CD14-positive monocyte (primary cell): ENCODE results near the gene TNFSF8. TPM values are rescaled to one million over a fixed set of nuclear protein-coding genes. Genes with fewer than 3 reads are reported as not detected.

Experiments used
- DNase-seq, 3 donors: peaks; one replicate each; pipeline ENCODE4 v3.0.0-alpha.2; 2011 to 2022
- H2AFZ ChIP-seq: 2 replicates; pipeline ENCODE4 v1.6.0; 2012; ENCODE audit warnings: mild to moderate bottlenecking, low read depth, low read length, inconsistent platforms; ENCODE audit not compliant: insufficient read depth, poor library complexity, severe bottlenecking
- H3K27ac ChIP-seq, 2 donors: 1 replicate in 1 of 2; 2 replicates in 1 of 2; pipeline ENCODE4 v1.5.1; 2012 to 2013; ENCODE audit warnings: low read length in 2 of 2, control low read depth in 1 of 2, inconsistent platforms in 1 of 2, low read depth in 1 of 2, mild to moderate bottlenecking in 1 of 2
- H3K27me3 ChIP-seq, 2 donors: one replicate each; pipeline versions ENCODE4 v1.6.0 to v1.6.1; 2011 to 2013; ENCODE audit warnings: low read length in 2 of 2; ENCODE audit not compliant: control insufficient read depth in 2 of 2, insufficient read depth in 2 of 2
- H3K36me3 ChIP-seq, 2 donors: replicated peaks in 1 of 2; 1 replicate in 1 of 2; 2 replicates in 1 of 2; pipeline versions ENCODE4 v1.5.1 to v1.6.1; 2012 to 2013; ENCODE audit warnings: low read length in 2 of 2, control low read depth in 1 of 2, inconsistent platforms in 1 of 2, mild to moderate bottlenecking in 1 of 2; ENCODE audit not compliant: insufficient read depth in 2 of 2, control insufficient read depth in 1 of 2
- H3K4me1 ChIP-seq, 2 donors: 1 replicate in 1 of 2; 2 replicates in 1 of 2; pipeline versions ENCODE4 v1.5.1 to v1.6.1; 2012 to 2013; ENCODE audit warnings: low read length in 2 of 2, control low read depth in 1 of 2, inconsistent platforms in 1 of 2, mild to moderate bottlenecking in 1 of 2, moderate library complexity in 1 of 2; ENCODE audit not compliant: insufficient read depth in 2 of 2, control insufficient read depth in 1 of 2
- H3K4me2 ChIP-seq: replicated peaks from 2 replicates; pipeline ENCODE3; 2012; ENCODE audit warnings: low read length, moderate library complexity, mild to moderate bottlenecking; ENCODE audit not compliant: poor library complexity, severe bottlenecking; ENCODE audit errors: extremely low read depth
- H3K4me3 ChIP-seq, 3 experiments: fragments of 200-600 bp in 1 of 3; sonication (generic) in 1 of 3; replicated peaks in 1 of 3; 1 replicate in 2 of 3; 2 replicates in 1 of 3; pipeline ENCODE4 v1.5.1; 2011 to 2013; ENCODE audit warnings: low read length in 3 of 3, mild to moderate bottlenecking in 3 of 3, control low read depth in 2 of 3, low read depth in 2 of 3, inconsistent platforms in 1 of 3, moderate library complexity in 1 of 3
- H3K79me2 ChIP-seq: 2 replicates; pipeline ENCODE4 v1.6.0; 2012; ENCODE audit warnings: mild to moderate bottlenecking, control low read depth, inconsistent platforms, low read length, moderate library complexity; ENCODE audit not compliant: insufficient read depth
- H3K9ac ChIP-seq: 2 replicates; pipeline ENCODE4 v1.6.0; 2017; ENCODE audit warnings: low read length, mild to moderate bottlenecking; ENCODE audit not compliant: insufficient read depth, poor library complexity, severe bottlenecking
- H3K9me3 ChIP-seq, 2 donors: replicated peaks in 1 of 2; 1 replicate in 1 of 2; 2 replicates in 1 of 2; pipeline versions ENCODE4 v1.5.1 to v1.6.1; 2012 to 2013; ENCODE audit warnings: low read length in 2 of 2, control low read depth in 1 of 2; ENCODE audit not compliant: control insufficient read depth in 1 of 2, insufficient read depth in 1 of 2
- H4K20me1 ChIP-seq: 2 replicates; pipeline ENCODE4 v1.6.0; 2012; ENCODE audit warnings: mild to moderate bottlenecking, low read length, control low read depth, moderate library complexity; ENCODE audit not compliant: insufficient read depth
- H3K27ac Mint-ChIP-seq, 7 donors: one replicate each; pipeline ENCODE4 v1.8.0; 2020; ENCODE audit warnings: mild to moderate bottlenecking in 7 of 7, mixed read lengths in 7 of 7, moderate library complexity in 6 of 7, inconsistent platforms in 2 of 7
- H3K27me3 Mint-ChIP-seq, 3 donors: one replicate each; pipeline ENCODE4 v1.8.0; 2021 to 2022; ENCODE audit warnings: low read depth in 3 of 3, mild to moderate bottlenecking in 3 of 3, mixed read lengths in 3 of 3, moderate library complexity in 3 of 3, inconsistent platforms in 1 of 3
- H3K36me3 Mint-ChIP-seq, 2 donors: one replicate each; pipeline ENCODE4 v1.8.0; 2020; ENCODE audit warnings: mixed read lengths in 2 of 2, inconsistent platforms in 1 of 2, mild to moderate bottlenecking in 1 of 2
- H3K4me1 Mint-ChIP-seq: one replicate; pipeline ENCODE4 v1.8.0; 2020; ENCODE audit warnings: mild to moderate bottlenecking, mixed read lengths
- H3K4me3 Mint-ChIP-seq, 2 donors: one replicate each; pipeline ENCODE4 v1.8.0; 2020; ENCODE audit warnings: mild to moderate bottlenecking in 2 of 2, mixed read lengths in 2 of 2, moderate library complexity in 1 of 2
- H3K9me3 Mint-ChIP-seq, 7 donors: one replicate each; pipeline ENCODE4 v1.8.0; 2020 to 2022; ENCODE audit warnings: mixed read lengths in 7 of 7, mild to moderate bottlenecking in 6 of 7, moderate library complexity in 6 of 7, inconsistent platforms in 2 of 7
- WGBS: methylation state at CpG from one replicate; pipeline ENCODE4 v1.1.5; 2013; ENCODE audit warnings: missing lambda C conversion rate; ENCODE audit not compliant: insufficient coverage; 5-methylcytosine and 5-hydroxymethylcytosine counted together
- intact Hi-C, 2 donors: fragments of 100-400 bp; cut with micrococcal nuclease; formaldehyde crosslinking; loops; one replicate each; pipeline versions ENCODE4 v1.15.0 to v1.15.1; 2023
- polyA plus RNA-seq, 3 donors: library from polyadenylated mRNA; depleted of rRNA in 1 of 3; unstranded in 2 of 3; stranded (reverse) in 1 of 3; fragments of 300-500 nt in 2 of 3; fragments of >200 nt in 1 of 3; fragmentation: Illumina TruSeq in 2 of 3; gene quantifications; 1 replicate in 2 of 3; 2 replicates in 1 of 3; pipeline ENCODE4 v1.2.3, GENCODE V29; 2012 to 2021
- TF ChIP-seq, protein P1 (sequence below): fragments of 200-600 bp; IDR thresholded peaks from one replicate; pipeline ENCODE4 v1.8.0; 2022; ENCODE audit warnings: antibody characterized with exemption, mild to moderate bottlenecking

The TNFSF8 gene
- polyA plus RNA-seq, 3 donors, result 27.8 to 42.9 (median 34.0) TPM

GRCh38 chr9:114887963-114888362, 42.4 kb downstream of the TNFSF8 start:
- no peak overlapping the region for H3K4me3 ChIP-seq
- intact Hi-C loops, result no loop called here
- H3K9me3 Mint-ChIP-seq, result peaks cover 16 to 36% (median 26%) of the 10 kb centered on the region in 7 donors
- H3K4me1 Mint-ChIP-seq, result peaks cover 22% of the 10 kb centered on the region
- H3K36me3 ChIP-seq, result no peaks in the 10 kb centered on the region
- no peak overlapping the region for H3K9ac ChIP-seq
- H3K36me3 Mint-ChIP-seq, result peaks cover 4 to 6% of the 10 kb centered on the region in 2 donors
- no peaks in the 10 kb centered on the region for H4K20me1 ChIP-seq
- H3K4me2 ChIP-seq, result no peak overlapping the region
- no peak overlapping the region for H3K4me3 Mint-ChIP-seq
- peaks cover 18 to 21% of the 10 kb centered on the region in 2 donors for H3K9me3 ChIP-seq
- no peak overlapping the region for H3K27ac Mint-ChIP-seq
- H3K27me3 ChIP-seq, result no peaks in the 10 kb centered on the region
- no peak overlapping the region for H2AFZ ChIP-seq
- no peak overlapping the region for H3K27ac ChIP-seq
- H3K27me3 Mint-ChIP-seq, result no peaks in the 10 kb centered on the region
- TF ChIP-seq, protein P1, sequence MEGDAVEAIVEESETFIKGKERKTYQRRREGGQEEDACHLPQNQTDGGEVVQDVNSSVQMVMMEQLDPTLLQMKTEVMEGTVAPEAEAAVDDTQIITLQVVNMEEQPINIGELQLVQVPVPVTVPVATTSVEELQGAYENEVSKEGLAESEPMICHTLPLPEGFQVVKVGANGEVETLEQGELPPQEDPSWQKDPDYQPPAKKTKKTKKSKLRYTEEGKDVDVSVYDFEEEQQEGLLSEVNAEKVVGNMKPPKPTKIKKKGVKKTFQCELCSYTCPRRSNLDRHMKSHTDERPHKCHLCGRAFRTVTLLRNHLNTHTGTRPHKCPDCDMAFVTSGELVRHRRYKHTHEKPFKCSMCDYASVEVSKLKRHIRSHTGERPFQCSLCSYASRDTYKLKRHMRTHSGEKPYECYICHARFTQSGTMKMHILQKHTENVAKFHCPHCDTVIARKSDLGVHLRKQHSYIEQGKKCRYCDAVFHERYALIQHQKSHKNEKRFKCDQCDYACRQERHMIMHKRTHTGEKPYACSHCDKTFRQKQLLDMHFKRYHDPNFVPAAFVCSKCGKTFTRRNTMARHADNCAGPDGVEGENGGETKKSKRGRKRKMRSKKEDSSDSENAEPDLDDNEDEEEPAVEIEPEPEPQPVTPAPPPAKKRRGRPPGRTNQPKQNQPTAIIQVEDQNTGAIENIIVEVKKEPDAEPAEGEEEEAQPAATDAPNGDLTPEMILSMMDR, result no peak
- peaks cover 16 to 32% of the 10 kb centered on the region in 2 donors for H3K4me1 ChIP-seq
- H3K79me2 ChIP-seq, result no peaks in the 10 kb centered on the region
- no peak for DNase-seq
- WGBS, result 100% methylated on average over 1 of the region's 2 CpGs

DNA sequence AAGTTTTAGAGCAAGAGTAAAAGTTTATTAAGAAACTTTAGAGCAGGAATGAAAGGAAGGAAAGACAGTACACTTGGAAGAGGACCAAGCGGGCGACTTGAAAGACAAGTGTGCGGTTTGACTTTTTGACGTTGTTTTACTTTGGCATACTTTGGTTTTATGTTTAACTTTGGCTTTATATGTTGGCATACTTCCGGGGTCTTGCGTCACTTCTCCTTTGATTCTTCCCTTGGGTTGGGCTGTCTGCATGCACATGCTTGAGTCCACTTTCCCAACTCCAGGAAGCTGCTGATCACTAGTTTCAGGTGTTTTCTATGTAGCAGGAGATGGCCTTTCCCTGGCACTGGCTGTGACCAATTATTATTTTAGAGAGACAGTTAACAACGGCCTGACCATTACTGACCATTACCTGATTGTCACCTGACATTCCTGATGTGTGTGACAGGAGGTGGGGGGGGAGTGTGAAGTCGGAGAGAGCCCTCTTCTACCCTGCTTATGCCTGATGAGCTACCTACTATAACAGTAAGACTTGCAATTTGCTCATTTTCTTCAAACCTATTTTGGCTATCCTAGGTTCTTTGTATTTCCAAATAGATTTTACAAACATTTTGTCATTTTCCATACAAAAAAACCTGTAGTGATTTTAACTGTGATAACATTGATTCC, 45.5 kb downstream of the TNFSF8 start:
- Histone ChIP-seq H3K27ac (peak overlapping the region in 1 of 2 donors; percentile 57), H2AFZ (no peak overlapping the region), H3K79me2 (no peaks in the 10 kb centered on the region), H3K4me1 (peaks cover 21 to 39% of the 10 kb centered on the region in 2 donors), H3K27me3 (no peaks in the 10 kb centered on the region), H3K36me3 (no peaks in the 10 kb centered on the region), H4K20me1 (no peaks in the 10 kb centered on the region), H3K4me3 (peak overlapping the region in 1 of 3 experiments; percentile 20), H3K4me2 (no peak overlapping the region), H3K9ac (no peak overlapping the region), H3K9me3 (peaks cover 18 to 26% of the 10 kb centered on the region in 2 donors)
- Mint-ChIP-seq H3K27ac (peak overlapping the region in 6 of 7 donors; percentile 46 to 86 (median 76)), H3K4me1 (peaks cover 12% of the 10 kb centered on the region), H3K36me3 (peaks cover 4 to 6% of the 10 kb centered on the region in 2 donors), H3K4me3 (no peak overlapping the region), H3K9me3 (peaks cover 14 to 39% (median 26%) of the 10 kb centered on the region in 7 donors), H3K27me3 (no peaks in the 10 kb centered on the region)
- TF ChIP-seq, protein P1, result no peak
- WGBS, result 85% methylated on average over 6 of the region's 8 CpGs
- intact Hi-C loops, result loop anchor here in 1 of 2 donors (5.0 kb wide), 1 partner anchor 72 kb away; no protein-coding TSS in a partner anchor
- DNase-seq, result peak in 1 of 3 donors; percentile 27
